ENCODE measurements around the gene CAMK2D.

The CAMK2D gene

DNA sequence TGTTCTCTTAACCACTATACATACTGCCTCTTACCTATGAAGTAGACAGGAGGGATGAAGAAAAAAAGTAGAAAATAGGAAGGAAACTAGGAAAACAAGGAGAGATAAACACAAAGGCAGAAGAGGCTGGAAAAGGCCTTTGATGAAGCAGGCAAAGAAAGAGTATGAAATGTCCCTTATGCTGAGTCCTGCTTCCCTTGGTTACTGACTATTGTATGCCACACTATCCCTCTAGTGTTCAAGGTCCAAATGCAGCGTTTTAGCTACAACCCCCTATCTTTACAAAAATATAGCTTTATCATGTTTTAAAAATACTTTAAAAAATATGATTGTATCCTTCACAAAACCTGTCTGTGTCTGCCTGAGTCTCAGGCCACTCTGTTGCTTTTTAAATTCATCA is 233.1 kb downstream of the CAMK2D start:
- no peak for DNase-seq (ENCODE audit: low read depth, low spot score)

DNA sequence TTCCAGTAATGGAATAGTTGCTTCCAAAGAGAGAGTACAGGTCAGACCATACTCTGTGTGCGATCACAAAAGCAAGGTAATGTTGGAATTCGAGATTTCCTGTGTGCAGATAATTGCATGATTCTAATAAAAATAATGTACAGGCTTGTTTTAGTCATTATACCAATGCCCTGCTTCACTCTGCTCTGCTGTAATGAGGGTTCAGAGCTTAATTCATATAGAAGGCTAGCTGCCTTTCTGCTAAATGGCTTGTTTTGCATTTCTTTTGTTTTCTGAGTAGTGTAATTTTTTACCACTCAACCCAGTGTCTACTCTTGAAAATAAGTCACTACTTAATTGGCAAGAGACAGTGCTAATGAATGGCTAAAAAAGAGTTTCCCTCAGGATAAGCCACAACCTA is 236.0 kb downstream of the CAMK2D start:
- no peak for DNase-seq (ENCODE audit: low read depth, low spot score)

DNA sequence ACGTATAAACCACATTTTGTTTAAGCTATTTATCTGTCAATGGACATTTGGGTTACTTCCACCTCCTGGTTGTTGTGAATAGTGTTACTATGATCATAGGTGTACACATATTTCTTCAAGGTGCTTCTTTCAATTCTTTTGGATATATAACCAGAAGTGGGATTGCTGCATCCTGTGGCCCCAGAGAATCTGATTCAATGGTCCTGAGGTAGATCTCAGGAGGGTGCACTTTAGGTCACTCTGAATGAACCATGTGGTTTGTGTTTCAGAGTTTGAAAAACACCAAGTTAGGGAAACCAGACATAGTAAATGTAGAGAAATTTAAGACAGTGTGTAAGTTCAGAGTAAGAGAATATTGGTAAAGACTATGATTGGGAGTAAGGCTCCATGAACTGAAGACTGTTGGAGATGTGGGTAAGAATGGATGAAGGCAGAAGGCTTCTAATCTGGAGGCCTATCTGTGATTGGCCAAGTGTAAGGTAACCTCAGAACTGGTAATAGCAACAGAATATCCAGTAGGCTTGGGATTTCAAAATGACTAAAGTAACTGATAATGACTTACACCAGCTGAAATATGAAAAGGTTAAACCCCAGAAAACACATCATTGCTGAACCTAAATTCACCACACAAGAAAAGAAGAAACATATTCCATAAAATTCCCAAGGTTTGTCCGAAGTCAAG is 236.9 kb downstream of the CAMK2D start:
- DNase-seq (ENCODE audit: low read depth, low spot score): no peak

DNA sequence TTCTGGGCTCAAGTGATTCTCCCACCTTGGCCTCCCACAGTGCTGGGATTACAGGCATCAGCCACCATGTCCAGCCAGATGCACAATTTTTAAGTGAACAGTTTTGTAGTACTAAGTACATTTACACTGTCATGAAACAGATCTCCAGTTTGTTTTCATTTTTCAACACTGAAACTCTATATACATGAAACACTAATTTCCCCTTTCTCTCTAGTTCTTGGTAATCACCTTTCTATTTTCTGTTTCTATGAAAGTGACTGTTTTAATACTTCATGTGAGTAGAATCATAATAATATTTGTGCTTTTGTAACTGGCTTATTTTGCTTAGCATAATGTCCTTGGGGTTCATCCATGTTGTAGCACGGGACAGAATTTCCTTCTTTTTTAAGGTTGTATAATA is 237.4 kb downstream of the CAMK2D start:
- no peak for DNase-seq (ENCODE audit: low read depth, low spot score)

DNA sequence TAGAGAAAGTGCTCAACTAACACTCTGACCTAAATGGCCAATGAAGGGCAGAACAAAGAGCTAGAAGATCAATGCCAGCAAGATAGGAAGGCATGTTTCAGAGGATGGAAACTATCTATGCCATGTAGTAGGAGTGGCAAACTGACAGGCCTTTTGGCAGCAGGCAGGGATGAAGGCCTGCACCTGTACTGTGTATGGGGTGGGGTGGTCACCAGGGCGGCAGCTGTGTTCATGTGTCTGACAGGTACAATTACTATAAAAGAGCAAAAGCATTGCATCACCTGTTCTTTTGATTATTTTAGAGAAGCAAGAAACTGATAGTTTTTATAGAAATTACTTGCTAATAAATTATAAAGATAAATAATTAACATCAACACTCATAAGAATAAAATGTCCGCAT is 239.1 kb downstream of the CAMK2D start:
- DNase-seq (ENCODE audit: low read depth, low spot score): no peak

DNA sequence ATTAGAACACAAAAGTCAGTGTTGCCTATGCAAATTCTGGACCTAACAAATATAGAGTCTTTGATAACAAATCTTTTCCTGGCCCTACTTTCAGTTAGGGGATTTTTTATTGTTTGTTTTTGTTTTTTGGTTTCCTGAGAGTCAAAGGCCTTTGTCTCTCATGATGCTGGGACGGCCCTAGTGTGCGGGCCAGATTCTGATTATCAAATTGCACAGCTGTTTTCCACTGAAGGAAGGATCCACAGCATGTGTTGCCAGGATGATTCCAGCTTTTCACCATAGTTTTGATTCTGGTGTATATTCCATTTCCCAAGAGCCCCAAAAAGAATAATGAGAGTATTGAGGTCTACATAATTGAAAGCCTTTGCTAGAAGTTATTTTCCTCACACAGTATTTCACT is 248.2 kb downstream of the CAMK2D start:
- DNase-seq (ENCODE audit: low read depth, low spot score): no peak

DNA sequence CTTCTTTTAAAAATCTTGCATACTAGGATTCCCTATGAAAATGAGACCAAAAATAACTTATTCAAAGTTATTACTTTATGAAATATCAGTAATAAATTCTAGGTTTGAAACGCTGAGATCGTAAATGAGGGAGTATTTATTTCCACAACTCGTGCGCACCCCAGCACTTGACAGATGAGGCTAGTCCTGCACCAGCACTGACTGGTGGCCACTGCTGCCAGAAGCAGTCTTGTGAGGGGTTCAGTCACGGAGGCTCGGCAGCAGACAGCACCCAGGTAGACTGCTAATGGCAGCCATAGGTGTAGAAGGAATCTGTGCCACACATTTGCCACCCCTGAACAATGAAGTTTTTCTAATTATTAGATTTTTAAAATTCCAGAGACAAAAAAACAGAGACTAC is 248.7 kb downstream of the CAMK2D start:
- no peak for DNase-seq (ENCODE audit: low read depth, low spot score)

DNA sequence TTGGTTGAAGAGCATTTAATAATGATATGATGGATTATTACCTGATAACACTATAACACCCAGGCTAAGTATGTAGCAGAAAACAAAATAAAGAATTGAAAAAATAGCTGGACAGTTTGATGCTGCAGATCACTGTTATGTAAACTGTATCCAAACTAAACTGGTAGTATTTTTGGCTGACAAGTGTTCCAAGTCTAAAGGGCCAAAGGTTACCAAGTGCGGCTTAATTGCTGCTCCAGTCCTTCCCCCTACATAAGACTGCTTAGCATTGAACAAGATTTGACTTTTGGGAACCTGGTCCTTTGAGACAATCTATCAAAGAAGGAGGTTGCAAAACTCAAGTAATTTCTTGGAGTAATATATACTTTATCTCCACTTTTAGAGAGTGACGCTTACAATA is 249.6 kb downstream of the CAMK2D start:
- no peak for DNase-seq (ENCODE audit: low read depth, low spot score)

DNA sequence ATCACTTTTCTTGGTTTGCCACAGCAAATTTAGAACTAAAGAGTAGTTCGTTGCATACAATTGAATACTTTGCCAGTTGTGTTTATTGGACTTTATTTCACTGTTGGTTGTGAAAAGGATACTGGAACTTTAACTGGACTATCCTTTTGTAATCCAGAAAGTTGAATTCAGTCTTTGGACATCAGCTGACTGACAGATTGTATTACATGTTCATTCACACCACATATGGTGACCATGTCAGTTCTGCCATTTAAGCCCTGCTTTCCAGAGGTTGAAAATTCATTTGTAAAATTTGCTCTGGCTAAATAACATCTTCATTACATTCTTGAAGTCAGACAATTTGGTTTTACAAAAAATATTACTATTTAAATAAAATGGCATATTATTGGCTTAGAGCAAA is 251.7 kb downstream of the CAMK2D start:
- no peak for DNase-seq (ENCODE audit: low read depth, low spot score)

DNA sequence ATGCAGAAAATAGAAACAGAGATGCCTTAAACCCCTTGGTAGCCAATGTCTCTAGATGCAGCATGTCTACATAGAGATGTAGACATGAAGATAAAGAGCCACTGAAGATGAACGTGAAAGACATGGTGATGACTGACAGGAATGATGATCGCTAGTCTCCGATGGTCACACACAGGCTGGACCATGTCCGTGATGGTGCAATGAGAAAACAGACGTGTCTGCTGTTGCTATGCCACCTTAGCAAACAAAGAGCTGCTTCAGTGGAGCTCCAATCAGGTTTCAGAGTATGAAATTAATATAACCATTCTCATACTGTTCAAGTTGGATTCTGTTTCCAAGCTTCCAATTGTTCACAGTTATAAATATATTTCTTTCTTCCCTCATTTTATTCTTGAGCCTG is 256.5 kb downstream of the CAMK2D start:
- DNase-seq (ENCODE audit: low read depth, low spot score): no peak

DNA sequence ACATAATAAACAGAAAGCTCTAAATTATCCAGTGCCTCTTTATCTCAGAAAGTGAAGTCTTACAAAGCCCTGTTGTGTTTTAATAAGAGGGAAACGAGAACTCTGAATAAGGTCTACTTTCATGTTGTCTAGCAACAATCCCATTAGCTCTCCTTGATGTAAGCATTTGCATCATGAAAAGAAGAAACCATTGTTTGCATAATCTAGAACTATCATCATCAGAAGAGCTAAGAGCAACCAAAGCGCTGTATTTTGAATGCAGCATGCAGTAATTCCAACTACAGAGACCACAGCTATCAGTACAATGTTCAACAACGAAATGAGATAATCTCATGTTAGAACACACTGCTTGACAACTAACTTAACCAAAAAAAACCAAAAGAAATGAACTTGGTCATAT is 257.1 kb downstream of the CAMK2D start:
- DNase-seq (ENCODE audit: low read depth, low spot score): no peak

DNA sequence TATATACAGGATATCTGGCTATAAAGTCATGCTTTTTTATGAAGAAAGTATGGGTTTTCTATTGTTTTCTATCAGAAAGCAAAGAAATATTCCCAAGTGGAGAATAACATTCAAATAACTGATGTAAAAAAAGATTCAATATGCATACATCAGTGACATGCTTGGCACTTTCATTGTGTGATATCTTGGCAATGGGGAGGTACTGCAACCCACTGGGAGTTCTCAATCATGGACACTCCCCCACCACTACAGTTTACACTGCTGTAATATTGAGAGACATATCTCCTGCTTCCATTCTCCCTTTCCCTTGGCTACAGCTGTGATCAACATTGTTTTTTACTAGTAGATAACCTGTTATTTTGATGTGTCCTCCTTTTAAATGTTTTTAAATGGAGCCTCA is 257.8 kb downstream of the CAMK2D start:
- DNase-seq (ENCODE audit: low read depth, low spot score): no peak

DNA sequence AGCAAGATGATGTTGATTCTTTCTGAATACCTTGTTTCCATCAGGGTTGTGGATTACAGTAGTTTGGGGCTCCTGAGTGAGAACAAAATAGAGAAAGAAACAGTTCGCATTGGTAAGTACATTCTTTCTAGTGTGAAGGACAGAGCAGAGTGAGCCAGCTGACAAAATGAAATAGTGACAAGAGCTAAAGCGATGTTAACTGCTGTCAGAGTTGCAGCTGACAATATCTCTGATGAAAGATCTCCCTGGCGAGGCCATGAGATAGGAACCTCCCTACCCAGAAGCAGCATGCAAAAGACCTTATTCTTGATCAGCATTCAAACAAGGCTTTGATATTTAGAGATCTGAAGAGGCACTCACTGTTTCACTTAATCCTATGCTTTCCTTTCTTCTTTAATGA is 258.6 kb downstream of the CAMK2D start:
- no peak for DNase-seq (ENCODE audit: low read depth, low spot score)

DNA sequence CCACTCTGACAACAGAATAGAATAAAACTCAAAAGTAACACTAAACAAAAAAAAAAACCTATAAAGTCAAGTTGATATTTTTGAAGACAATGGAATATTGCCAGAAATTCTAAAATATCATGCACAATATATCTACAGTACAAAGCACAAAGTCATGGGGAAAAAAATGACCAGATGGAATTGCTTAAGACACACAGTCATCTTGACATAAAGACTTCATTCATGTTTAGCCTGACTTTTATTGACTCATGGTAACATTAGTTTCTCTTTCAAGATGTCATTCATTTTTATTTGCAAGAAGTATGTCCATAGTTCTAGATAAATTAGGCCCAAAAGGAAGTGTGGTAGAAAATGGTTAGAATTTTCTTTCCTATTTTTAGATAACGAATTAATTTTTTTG is 259.1 kb downstream of the CAMK2D start:
- DNase-seq (ENCODE audit: low read depth, low spot score): no peak

DNA sequence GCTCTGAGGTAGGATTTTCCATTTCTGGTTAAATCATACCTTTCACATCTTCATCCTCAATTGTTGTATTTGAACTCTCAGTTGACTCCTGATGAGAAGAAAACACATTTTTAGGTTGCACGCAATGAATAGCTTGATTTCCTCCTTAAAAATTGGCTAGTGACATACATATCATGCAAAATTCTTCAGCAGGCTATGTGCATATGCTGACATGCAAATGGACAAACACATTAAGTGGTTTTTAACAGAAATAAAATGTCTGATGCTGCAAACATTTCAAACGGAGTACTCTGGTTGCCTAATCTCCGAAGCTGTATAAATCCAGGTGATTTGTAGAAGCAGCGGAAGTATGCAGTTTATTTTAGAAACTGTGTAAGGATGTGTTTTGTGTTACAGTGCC is 261.1 kb downstream of the CAMK2D start:
- DNase-seq (ENCODE audit: low read depth, low spot score): no peak

DNA sequence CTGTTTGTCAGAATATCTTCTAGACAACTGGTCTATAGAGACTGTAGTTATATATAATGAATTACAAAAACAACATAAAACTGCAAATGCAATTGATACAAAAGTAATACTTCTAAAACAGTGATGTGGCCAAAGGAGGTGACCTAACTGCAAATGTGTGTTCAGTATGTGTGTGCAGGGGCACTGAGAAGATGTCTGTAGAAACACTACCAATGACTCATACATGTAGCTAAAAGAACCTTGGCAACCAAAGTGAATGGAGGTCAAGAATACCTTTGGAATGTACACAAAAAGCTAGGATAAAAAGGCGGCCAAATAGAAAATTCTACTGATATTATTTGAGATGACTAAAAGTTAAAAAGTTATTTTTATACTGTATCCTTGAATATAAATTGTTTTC is 261.8 kb downstream of the CAMK2D start:
- no peak for DNase-seq (ENCODE audit: low read depth, low spot score)

DNA sequence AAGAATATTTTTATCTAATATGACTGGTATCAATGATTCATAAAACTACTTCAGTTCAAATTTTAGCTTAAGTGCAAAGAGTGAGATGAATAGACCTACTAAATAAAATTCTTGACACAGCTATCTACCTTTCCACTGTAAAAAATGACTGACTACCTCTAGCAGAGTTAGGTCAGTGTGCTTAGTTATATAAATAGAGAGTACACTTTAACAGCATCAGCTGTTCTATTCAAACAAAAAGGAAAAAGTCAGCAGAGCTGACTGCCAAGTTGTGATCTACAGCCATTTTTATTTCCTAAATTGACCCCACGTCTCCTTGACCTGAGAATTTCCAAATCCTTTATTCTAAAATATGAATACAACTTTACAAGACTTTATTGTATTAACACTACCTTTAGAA is 262.4 kb downstream of the CAMK2D start:
- no peak for DNase-seq (ENCODE audit: low read depth, low spot score)

DNA sequence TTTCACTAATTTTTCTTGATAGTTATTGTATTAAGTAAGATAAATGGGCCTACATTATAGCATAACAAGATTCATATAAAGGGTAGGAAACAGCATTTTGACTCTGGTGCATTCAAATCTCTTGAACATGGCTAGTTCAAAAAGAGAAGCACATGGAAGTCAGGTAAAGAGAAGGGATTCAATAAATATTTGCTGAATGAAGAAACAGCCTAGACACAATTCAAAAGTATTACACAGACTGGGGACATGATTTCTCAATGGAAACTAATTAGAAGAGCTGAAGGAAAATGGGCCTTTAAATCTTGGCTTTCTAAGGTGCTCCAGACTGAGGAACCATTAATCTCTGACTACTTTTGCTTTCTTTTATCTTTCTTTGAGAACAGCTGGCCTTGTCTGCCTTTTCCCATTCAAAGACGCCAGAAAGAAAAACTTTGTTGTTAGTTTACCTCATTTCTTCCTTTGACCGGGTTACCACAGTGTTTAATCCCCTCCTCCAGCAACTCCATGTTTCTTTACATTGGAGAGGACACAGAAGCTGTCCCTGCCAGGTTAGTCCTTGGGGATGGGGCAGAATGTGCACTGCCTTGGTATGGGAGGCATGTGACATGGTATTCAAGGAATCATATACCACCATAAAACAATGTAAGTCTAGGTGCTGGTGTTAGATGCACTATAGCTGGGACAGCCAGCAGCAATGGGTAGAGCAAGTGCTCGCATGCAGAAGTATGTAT is 264.2 kb downstream of the CAMK2D start:
- DNase-seq (ENCODE audit: low read depth, low spot score): no peak

DNA sequence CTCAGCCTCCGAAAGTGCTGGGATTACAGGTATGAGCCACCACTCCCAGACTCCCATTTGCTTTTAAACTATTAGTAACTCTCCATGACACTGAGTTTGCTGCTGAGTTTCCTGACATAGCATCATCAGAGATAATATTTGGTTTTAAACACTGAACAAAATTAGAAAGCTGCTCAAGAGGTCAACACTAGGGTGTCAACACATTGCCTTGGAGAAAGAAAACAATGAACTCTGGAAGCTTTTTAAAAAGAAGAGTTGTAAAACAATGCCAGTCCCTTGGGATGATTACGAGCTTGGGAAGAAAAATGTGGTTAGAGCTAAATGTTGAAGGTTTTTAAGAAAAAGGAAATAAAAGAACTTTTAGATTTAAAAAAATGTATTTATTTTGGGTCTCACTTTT is 264.8 kb downstream of the CAMK2D start:
- no peak for DNase-seq (ENCODE audit: low read depth, low spot score)

DNA sequence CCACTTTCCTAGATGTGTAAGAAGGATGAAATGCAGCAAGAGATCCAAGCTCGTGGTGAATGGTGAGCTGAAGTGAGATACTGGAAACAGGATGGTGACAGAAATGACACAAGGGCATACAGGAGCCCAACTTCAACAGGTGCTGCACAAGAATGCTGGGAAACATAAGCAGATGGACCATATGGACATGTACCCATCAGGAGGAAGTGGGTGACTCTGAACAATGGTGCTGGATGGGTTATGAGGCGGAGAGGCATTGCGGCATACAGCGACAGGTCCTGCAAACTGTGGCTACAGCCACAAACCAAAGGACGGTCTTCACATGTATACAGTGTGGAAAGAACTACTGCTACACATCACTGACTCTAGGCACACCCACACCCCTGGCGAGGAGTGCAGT is 265.7 kb downstream of the CAMK2D start:
- DNase-seq (ENCODE audit: low read depth, low spot score): no peak

DNA sequence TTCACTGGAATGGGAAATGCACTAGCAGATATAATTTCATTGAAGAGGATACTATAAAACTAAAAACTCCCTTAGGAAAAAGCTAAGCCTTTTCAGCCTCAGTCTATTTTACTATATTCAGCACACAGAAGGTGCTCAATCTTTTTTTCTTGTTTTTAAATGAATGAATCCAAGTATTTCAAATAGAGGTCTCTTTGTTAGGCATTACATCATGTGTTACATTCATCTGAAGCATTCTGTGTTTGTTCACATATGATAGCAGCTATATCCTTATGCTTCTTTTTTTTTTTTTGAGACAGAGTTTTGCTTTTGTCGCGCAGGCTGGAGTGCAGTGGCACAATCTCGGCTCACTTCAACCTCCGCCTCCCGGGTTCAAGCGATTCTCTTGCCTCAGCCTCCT is 278.4 kb downstream of the CAMK2D start:
- no peak for DNase-seq (ENCODE audit: low read depth, low spot score)

DNA sequence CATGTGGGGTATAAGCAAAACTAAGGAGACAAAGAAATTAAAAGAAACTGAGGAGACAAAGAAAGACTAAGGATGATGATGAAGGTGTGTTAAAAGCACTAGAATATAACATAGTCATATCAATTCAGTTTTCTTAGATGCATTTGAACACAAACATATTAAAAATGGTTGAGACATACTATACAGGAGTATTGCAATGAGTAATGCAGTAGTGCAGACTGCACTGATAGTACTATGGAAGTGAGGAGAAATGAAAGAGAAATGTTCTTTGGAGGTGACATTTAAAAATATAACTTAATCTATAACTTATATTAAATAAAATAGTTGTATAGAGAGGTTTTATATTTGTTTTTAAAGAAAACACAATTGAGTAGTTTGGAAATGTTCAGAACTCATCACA is 279.2 kb downstream of the CAMK2D start:
- DNase-seq (ENCODE audit: low read depth, low spot score): no peak

DNA sequence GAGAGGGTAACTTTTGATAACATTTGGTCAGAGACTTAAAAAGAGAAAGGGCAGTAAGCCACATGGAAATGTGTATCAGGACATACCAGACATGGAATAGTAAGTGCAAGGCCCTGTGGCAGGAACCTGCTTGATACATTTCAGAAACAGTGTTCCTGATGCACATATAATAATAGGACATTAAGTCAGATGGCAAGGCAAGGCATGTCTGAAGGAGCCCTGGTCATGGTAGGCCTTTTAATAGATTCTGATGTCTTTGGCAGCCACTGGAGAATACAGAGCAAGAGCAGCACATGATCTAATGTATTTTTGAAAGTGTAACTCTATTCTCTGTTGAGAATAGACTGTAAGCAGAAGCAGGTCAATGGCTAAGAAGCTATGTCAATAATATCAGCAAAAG is 279.7 kb downstream of the CAMK2D start:
- no peak for DNase-seq (ENCODE audit: low read depth, low spot score)

DNA sequence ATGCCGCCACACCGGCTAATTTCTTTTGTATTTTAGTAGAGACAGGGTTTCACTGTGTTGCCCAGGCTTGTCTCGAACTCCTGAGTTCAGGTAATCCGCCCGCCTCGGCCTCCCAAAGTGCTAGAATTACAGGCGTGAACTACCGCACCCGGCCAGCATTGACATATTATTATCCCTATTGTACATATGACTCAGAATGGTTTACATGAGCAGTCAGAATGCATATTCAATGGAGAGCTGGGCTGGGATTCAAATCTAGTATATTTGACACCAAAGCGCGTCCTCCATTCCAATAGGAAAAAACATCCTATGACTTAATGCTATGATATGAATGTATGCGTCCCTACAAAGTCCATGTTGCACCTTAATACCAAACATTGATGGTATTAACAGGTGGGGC is 281.4 kb downstream of the CAMK2D start:
- DNase-seq (ENCODE audit: low read depth, low spot score): no peak

Measured in ELF-1 (cell line).